Iris pigment epithelial cell (primary cell): Measurements from ENCODE around the gene KCNB1.
A peak's percentile ranks its signal among the peaks of the same experiment; 100 is the strongest.

Source experiments
- DNase-seq: peaks from one replicate; pipeline ENCODE4 v3.0.0-alpha.2; 2011; ENCODE audit warnings: low read depth

Gene KCNB1

GRCh38 chr20:49351775-49352174 is 130.7 kb downstream of the KCNB1 start:
- no peak for DNase-seq

DNA sequence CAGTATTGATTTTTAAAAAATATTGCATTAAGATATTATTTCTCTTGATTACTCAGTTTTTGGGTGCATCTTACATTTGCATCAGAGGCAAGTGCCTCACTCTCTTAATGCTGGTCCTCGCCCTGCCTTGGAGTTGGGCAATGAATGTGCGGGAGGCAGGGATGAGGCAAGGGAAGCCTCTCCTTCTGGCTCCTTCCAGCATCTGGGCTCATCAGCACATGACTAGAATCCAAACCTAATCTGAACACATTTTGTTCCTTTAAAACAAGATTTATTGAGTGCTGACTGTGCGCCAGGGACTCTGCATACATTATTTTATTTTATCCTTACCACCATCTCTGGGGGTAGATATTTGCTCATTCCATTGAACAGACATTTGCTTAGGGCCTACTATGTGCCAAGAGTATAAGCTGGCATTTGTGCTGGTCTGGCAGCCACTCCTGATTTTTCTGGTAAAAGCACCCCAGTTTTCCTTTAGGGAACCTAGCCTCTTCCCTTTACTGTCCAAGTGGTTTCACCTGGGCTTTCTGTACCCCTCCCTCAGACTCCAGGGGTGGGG is 132.7 kb downstream of the KCNB1 start:
- no peak for DNase-seq

DNA sequence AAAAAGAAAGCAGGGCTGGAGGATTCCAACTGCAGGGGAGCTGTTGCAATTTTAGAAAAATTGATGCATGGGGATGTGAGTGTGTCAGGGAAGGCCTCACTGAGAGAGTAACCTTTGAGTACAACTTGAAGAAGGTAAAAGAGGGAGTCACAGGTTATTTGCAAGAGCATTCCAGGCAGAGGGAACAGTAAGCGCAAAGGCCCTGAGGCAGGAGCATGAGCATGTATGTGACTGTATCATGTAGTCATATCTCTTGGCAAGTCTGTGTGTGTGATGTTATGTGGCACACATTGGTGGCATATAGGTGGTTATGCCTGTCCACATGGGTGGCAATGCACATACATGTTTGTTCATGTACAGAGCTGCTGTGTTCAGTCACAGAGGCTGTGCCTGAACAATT is 133.4 kb downstream of the KCNB1 start:
- DNase-seq, result no peak

GRCh38 chr20:49348563-49348962 is 133.9 kb downstream of the KCNB1 start:
- no peak for DNase-seq

GRCh38 chr20:49347156-49347555 is 135.3 kb downstream of the KCNB1 start:
- DNase-seq, result no peak

DNA sequence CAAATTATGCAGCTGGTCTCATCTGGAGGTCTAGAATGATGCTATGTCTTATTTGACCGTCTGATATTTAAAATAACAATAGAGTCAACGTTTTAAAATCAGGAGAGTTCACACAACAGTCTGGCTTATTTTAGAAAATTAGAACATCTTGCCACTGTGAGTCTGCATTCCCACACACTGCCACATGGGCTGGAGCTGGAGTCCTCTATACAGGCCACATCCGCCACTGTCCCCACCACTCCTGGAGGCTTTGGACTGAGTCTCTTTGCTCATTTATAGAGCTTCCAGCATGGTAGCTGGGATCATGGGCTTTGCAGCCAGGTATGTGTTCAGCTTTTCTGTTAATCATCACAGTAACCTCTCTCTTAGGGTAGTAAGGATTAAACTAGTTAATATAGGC is 135.8 kb downstream of the KCNB1 start:
- DNase-seq, result no peak

DNA sequence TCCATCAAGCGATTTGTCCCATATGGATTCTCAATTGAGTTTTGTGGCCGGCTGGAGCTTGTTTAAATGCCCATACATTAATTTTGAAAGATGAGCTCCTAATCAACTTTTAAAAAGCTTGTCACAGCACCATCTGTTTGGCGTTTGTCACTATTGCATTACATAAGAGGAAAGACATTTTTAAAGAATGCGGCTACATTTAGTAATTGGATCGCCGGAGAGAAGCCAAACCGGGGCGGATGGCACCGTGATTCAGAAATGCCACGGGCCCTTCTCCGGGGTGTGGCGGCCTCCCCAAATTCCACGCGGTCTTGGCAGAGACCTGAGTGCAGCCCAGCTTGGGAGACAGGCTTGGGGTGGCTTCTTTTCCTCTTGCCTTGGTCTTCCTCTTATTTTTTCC is 136.9 kb downstream of the KCNB1 start:
- DNase-seq, result peak; percentile 45

- peak; percentile 96 for DNase-seq
These were observed 137.5 kb downstream of the KCNB1 start for GRCh38 chr20:49344975-49345374.

GRCh38 chr20:49344140-49344539 is 138.3 kb downstream of the KCNB1 start:
- no peak for DNase-seq

GRCh38 chr20:49343246-49343645 is 139.2 kb downstream of the KCNB1 start:
- no peak for DNase-seq

DNA sequence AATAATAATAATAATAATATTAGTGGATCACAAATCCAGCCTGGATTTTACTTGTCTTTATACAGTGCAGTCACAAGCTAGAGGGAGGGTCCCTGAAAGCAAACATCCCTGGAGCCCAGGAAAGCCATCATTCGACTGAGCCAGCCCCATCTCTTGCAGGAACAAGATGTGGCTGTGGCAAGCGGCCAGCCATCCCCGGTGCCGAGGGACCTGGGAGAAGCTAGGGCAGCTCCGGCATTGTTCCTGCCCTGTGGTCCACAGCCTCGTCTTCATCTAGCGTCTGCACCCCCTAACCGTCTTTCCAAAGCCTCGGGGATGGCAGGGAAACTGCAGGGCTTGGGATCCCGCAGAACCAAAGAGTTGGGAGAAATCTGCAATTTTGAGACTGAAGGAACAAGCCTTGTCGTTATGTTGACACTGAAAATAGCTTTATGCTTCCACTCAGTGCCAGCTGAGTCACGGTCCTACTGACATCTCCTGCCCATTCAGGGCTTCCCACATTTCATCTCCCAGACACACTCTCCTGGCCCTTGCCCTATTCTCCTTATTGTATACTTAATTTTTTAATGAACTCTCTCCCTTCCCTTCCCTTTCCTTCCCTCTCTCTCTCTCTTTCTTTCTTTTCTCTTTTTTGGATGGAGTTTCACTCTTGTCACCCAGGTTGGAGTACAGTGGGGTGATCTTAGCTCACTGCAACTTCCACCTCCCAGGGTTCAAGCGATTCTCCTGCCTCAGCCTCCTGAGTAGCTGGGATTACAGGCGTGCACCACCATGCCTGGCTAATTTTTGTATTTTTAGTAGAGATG is 142.1 kb downstream of the KCNB1 start:
- no peak for DNase-seq

- DNase-seq, result no peak
These were observed 143.3 kb downstream of the KCNB1 start for GRCh38 chr20:49339123-49339522.

DNA sequence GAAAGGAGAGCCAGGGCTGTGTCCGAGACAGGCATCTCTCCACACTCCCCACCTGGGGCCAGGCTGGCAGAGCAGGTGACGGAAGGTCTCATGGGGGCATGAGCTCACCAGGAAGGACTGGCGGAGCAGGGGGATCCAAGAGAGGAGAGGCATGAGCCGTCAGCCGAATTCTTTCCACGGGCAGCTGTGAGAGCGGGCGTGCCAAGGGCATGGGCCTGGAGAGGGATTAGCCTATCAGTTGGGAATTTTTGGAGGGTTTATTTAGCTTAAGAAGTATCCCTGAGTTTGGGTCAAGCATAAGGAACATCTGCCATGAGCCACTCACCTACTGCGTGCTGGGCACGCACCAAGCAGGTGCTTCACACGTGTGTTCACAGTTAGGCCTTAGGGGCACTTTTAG is 144.4 kb downstream of the KCNB1 start:
- no peak for DNase-seq

- DNase-seq, result no peak
These were observed 145.1 kb downstream of the KCNB1 start for GRCh38 chr20:49337357-49337756.

DNA sequence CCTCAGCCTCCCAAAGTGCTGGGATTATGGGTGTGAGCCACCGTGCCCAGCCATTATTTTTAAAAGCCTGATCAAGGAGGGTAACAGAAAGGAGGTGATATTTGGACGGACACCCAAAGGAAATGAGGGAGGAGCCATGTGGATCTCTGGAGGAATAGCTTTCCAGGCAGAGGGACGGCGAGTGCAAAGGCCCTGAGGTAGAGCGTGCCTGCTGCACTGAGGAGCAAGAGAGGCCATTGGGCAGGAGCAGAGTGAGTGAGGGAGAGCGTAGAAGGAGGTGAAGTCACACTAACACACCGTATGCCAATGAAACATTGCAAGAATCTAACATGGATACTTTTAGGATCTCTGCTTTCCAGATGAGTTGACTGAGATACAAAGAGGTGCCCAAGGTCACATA is 145.7 kb downstream of the KCNB1 start:
- no peak for DNase-seq

- no peak for DNase-seq
These were observed 147.0 kb downstream of the KCNB1 start for GRCh38 chr20:49335476-49335875.

- DNase-seq, result no peak
These were observed 151.5 kb downstream of the KCNB1 start for GRCh38 chr20:49330701-49331615.

DNA sequence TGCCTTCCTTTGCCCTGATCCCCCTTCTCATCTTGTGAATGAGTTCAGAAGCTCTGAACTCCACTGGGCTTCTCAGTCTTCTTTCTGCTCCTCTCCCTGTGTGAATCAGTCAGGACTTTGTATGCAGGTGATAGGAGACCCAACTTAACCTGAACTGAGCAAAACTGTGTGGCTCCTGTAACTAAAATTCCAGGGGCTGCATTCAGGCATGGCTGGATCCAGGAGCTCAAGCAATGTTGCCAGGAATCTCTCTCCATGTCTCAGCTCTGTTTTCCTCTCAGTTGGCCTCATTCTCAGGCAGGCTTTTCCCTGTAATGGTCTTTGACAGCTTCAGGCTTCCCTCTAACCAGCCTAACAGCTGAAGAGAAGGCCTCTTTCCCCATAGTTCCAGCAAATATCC is 153.7 kb downstream of the KCNB1 start:
- DNase-seq, result no peak

DNA sequence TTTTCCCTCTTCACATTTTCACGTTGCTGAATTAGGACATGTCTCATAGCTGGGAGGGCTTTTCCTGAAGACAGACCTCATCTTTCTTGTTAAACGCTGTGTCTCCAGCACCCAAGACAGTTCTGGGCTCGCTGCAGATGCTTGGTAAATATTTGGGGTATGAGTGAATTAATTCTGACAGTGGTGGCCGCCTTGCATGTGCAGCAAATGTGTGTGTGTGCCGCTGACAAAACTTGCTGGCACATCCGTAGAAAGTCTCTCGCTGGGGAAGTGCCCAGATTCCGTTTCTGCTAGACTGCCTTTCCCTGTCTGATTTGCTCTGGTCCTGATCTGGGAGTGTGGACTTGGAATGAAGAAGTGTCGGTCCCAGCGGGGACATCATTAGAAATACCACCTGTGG is 156.4 kb downstream of the KCNB1 start:
- peak; percentile 9 for DNase-seq

DNA sequence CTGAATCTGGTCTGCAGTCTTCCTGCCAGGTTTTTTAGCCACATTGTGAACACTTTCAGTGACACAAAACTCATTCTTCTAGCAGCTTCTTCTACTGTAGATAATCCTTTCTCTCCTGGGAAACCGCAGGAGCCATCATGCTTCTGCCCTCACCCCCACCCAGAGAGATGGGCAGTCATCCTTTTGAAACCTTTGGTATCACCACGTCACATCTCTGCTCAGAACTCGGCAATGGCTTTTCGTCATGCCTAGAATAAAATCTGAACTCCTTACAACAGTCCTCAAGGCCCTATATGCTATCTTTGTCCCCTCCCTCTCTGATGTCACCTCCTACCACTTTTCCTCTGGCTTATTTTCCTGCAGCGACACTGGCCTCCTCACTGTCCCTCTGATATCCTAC is 158.2 kb downstream of the KCNB1 start:
- no peak for DNase-seq

- DNase-seq, result peak; percentile 86
These were observed 158.7 kb downstream of the KCNB1 start for GRCh38 chr20:49323622-49324238.

DNA sequence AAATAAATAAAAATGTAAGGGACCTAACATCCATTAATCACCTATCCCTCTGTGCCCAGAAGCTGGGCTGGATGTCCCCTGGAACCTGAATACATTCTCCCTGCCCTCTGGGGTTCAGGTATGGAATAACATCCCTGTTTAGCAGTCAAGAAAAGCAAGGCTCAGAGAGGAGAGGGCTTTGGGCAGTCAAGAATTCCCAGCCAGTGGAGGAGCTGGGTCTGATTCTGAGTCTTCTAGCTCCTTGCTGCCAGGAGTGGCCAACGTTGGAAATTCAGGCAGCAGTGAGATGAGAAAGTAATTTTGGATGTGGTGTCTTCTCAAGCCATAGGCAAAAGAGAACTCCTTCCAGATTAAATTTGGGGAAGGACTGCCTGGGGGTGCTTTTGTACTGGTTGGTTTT is 162.0 kb downstream of the KCNB1 start:
- peak; percentile 51 for DNase-seq
